ENCODE data around the gene ITGA3.

Gene ITGA3

DNA sequence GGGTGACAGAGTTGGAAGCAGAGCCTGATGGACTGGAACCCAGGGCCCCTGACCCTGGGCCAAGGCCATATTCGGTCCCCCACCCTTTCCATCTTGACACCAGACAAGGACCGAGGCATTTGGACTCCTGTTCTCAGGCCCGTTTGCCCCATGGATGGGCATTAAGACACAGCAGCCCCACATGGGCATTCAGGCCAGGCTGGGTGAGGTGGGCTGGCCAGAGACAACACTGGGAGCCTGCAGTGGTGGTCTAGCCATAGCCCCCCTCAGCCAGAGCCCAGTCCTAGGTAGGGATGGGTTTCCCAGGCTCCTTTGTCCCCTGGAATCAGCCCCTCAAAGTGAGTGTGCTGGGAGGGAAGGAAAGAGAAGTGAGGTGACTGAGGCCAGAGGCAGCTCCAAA, 40.8 kb downstream of the ITGA3 start:
- no peak for DNase-seq

DNA sequence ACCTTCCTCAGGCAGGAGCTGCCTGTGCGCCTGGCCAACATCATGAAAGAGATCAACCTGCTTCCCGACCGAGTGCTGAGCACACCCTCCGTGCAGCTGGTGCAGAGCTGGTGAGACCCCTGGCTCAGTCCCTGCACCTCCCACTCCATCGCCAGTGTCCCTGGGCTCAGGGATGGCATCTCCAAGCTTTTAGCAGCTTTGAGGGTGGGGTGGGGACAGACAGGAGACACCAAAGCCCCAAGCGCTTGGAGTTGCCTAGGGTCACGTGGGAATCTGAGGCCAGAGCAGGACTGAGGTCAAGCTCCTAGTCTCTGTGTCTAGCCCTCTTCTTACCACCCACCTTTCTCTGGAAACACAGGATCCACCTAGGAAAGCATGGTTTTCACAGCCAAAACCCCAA, 41.5 kb downstream of the ITGA3 start:
- no peak for DNase-seq

DNA sequence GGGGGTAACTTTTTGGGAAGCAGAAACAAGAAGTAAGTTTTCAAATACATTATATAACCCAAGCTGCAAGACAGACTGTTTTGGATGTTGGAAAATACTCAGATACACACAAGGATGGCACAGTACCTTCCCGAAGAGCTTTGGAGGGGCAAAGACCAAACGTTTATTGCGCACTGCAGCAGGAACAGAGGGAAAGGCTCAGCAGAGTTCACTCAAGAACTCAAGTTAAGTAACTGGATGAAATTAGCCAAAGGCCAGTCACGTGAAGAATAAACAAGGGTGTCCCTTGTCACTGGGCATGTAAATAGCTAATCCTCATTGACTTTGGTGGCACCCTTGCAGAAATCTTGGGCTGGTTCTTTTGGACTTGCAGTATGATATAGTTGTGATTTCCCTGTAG, 42.0 kb downstream of the ITGA3 start:
- DNase-seq: no peak

DNA sequence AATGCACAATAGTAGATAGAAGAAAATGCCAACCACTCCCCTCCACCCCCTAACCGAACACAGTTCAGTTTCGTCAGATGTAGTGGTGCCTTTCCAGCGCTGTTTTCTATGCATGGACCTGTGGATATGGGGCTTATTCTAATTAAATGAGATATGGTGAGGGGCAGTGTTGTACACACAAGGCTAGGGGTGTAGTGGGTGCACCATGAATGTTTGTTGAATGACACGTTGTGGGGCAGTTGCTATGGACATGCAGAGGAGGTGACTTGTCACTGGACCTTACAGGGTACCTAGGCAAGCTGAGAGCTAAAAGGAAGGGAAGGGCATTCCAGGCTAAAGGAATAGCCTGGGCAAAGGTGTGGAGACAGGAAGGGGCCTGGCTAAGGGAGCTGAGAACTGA, 42.7 kb downstream of the ITGA3 start:
- no peak for DNase-seq

DNA sequence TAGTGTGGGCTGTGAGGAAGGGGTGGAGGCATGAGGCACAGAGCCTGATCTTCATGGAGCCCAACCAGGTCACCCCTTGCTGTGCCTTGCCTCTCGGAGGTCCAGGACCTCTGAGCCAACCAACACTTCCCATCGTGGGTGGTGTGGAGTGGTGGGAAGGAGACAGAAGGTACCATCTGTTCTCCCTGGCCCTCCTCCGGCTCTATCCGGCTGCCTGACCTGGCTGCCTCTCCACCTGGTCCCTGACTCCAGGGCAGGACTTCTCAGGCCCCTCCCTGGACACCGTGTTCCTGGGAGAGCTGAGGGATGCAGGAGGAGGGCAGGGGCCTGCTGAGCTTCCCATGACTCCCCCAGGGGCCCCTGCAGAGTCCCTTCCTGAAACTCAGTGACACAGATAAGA, 43.1 kb downstream of the ITGA3 start:
- DNase-seq: no peak

DNA sequence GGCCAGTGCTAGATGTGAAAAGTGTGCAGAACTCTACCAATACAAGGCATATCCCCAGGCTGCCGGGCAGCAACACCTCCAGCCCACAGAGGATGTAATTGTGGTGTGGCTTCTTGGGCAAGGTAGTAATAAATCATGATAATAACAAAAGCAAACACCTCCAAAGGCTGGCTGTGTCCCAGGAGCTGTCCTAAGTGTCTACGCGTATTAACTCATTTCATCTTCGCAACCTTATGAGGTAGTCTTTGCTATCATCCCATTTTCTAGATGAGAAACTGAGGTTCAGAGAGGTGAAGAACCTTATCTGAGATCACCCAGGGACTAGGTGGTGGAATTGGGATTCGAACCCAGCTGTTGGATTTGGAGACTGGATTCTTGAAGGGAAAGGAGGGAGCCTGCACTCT, 44.6 kb downstream of the ITGA3 start:
- no peak for DNase-seq

DNA sequence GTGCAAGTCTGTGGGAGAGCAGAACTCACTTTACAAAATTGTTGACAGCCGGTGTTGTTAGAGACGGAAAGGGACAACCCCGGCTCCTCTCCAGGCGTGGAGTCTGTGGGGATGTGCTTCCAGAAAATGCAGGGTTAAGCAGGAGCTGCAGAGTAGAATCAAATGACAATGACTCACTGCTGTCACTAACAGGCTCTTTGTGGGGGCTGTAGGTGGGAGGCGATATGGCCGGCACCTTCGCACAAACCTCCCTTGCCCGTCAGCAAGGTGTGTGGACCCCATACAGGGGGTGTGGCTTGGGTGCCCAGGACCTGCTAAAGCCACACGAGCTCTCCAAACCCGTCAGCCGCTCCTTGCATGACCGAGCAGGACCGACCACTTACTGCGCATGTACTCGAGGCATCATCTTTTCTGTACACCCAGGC, 45.0 kb downstream of the ITGA3 start:
- peak; percentile 57 for DNase-seq

DNA sequence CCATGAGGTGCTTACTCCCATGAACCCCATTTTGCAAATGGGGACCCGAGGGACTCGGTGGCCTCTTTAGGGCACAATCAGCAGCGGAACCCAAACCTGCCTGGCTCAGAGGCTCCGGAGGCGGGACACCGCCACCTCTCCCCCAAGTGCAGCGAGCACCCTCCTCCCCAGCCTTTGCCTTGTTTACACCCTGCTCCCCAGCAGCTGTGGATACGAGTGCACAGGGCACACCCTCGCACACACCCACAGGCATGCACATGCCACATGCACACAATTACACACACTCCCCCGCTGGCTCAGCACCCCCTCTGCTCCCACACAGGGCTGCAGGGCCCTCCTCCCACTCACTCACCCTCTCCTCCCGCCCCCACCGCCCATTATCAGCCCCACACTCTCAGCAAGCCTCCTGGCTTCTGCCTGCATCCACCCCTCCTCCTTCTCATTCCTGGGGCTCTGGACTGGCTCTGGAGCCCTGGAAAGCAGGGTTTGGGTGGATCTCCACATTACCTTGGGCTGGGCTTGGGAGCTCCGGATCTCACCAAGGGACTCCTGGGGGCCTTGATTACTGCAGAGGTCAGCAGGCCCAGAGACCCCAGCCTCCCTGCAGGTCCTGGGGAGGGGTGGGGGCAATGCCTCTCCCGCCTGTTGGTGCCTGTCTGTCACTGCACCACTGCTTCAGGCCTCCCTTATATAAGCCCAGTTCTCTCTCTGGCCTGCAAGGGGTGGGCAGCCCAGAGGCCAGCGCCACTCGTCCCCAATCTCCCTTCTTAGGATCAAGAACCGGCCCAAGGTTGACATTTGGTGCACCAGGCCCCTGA, 45.6 kb downstream of the ITGA3 start:
- peak; percentile 67 for DNase-seq

DNA sequence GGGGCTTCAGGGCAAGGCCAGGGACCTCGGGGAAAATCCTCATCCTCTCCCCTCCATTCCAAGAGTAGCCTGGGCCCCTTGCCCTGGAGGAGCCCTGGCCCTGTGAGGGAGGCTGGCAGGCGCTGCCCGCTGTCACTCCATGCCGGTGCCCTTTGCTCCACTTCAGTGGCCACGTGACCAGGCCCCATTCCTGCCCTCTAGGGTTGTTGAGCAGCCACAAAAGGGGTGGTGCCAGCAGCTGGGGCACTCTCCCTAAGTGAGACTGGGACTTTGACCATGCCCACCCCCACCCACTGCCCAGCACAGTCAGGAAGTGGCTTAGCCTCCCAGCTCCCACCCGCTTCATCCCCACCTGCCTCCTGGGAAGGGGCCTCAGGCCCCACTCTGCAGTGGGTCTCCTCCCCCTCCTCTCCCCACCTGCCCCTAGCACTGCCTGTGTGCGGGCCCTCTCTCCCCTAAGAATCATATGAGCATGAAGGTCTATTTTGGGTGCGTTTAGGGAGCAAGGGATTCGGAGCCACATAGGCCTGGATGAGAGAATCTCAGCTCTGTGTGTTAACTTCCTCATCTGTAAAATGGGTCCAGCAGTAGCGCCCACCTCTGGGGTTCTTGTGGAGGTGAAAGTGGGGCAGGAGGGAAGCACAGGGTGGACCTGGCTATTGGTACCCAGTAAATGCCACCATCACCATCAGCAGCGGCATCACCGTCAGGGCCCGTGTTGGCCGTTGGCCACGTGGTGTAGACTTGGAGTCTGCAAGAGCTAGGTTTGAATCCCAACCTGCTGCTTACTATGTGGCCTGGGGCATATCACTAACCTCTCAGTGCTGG, 46.5 kb downstream of the ITGA3 start:
- DNase-seq: no peak

DNA sequence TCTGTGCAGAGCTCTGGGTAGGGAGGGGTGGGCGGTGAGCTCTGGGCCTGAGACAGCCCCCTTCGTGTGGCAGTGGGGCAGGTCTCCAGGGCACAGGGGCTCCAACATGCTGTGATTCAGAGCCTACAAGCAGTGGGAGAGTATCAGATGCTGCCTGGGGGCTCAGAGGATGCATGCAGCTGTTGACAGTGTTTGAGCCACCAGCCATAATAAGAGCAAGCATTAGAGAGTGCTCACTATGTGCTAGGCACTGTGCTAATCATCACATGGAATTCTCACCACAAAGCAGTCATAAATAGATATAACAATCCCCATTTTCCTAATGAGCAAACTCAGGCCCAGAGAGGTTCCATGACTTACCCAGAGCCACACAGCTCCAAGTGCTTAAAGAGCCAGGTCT, 47.3 kb downstream of the ITGA3 start:
- no peak for DNase-seq

DNA sequence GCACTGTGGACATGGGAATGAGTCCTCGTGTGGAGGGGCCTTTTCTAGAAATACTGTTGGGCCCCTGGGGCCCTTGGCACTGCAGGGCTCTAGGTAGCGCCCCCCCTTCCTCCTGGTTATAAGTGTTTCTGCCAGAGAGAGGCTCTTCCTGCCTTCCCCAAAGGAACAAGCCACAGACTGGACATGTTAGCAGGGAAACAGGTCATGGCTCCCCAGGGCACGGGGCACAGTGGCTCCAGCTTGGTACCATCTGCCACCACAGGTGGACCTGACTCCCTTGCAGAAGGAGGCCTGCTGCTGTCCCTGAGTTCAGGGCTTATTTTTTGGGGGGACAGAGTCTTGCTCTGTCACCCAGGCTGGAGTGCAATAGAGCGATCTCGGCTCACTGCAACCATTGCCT, 48.0 kb downstream of the ITGA3 start:
- DNase-seq: no peak

DNA sequence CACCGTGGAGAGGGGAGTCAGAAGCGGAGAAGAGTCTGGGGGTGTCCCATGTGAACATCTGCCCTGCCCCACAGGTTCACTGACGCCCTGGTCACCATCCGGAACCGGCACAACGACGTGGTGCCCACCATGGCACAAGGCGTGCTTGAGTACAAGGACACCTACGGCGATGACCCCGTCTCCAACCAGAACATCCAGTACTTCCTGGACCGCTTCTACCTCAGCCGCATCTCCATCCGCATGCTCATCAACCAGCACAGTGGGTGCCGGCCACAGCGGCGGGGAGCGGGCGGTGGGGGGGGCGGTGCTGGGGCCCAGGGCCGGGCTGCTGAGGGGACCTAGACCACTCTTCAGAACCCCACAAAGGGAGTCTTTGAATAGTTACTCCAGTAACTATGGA, 49.9 kb downstream of the ITGA3 start:
- DNase-seq: no peak

DNA sequence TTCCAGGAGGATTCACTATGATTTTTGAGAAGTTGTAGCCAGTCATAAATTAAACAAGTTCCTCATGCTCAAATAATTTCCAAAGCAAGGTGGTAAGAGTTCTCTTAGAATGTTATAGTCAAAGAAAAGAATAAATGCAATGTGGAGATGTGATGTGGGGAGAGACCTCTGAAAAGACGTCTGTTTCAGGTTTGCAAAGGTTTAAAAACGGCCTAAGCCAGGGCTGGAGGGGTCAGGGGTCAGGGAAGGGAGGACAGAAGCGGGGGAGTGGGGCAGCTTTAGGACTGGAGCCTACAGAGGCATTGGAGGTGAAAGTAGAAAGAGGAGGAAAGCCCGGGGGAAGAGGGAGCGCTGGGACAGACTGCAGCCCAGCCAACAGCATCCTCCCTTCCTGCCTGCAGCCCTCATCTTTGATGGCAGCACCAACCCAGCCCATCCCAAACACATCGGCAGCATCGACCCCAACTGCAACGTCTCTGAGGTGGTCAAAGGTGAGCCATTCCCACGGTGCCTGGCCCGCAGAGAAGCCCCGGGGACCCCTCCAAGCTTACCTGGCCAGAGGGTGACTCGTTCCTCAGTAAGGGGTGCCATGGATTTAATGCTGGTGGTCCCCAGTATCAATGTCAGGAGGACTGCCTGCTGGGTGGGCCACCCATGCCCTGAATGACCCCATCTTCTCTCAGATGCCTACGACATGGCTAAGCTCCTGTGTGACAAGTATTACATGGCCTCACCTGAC, 50.7 kb downstream of the ITGA3 start:
- DNase-seq: no peak

DNA sequence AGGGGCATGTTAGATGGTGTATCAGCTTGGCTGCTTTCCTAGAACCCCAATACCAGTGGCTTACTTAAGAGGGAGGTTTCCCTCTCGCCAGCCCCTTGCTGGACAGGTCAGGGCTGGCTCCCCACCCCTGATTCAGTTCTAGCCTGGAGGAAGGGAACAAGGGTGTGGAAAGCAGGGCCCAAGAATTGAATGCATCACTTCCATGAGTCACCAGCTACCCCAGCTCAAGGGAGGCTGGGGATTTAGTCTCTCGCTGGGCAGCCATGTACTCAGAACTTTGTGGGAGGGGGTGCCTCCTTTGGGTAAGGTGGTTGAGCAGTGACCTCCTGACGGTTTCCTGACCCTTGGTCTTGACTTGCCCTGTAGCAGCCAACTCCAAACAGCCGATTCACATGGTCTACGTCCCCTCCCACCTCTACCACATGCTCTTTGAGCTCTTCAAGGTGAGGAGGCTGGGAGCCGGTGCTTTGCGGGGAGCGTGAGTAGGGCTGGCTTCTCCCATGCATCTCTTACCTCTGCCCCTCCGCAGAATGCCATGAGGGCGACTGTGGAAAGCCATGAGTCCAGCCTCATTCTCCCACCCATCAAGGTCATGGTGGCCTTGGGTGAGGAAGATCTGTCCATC, 52.0 kb downstream of the ITGA3 start:
- no peak for DNase-seq

DNA sequence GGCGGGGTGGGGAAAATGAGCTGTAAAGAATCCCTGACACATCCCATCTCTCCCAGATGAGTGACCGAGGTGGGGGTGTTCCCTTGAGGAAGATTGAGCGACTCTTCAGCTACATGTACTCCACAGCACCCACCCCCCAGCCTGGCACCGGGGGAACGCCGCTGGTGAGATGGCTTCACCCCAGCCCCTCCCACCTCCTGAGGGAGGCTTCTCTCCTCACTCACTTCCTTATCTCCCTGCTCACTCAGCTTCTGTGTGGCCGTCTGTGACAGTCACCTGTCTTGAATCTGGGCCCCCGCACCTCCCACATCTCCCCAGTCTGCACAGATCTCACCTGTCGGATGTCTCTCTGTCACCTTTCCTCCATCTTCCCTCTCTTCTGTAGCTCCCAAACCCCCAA, 52.6 kb downstream of the ITGA3 start:
- DNase-seq: no peak

DNA sequence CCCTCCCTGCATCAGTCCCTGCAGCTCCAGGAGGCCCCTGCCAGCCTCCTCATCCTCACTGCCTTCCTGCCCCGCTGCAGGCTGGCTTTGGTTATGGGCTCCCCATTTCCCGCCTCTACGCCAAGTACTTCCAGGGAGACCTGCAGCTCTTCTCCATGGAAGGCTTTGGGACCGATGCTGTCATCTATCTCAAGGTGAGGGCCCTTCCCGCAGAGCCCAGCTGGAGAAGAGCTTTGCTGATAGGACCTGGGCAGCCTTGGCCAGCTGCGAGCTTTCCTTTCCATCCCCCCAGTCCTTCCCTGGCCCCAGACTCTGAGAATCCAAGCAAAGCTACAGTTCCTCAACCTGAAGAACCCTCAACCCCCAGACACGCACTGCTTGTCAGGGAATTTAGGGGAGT, 53.3 kb downstream of the ITGA3 start:
- DNase-seq: no peak

DNA sequence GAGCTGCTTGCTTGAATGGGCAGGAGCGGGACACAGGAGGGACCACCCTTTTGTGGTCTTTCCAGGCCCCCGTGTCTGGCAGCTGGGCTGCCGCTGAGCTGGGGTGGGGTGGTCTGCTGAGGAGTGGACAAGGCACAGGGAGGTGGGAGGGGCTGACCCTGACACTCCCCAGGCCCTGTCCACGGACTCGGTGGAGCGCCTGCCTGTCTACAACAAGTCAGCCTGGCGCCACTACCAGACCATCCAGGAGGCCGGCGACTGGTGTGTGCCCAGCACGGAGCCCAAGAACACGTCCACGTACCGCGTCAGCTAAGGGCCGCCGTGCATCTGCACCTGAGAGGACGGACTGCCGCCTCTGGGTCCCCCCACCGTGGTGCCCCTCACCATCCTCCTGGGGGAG, 53.9 kb downstream of the ITGA3 start:
- no peak for DNase-seq

DNA sequence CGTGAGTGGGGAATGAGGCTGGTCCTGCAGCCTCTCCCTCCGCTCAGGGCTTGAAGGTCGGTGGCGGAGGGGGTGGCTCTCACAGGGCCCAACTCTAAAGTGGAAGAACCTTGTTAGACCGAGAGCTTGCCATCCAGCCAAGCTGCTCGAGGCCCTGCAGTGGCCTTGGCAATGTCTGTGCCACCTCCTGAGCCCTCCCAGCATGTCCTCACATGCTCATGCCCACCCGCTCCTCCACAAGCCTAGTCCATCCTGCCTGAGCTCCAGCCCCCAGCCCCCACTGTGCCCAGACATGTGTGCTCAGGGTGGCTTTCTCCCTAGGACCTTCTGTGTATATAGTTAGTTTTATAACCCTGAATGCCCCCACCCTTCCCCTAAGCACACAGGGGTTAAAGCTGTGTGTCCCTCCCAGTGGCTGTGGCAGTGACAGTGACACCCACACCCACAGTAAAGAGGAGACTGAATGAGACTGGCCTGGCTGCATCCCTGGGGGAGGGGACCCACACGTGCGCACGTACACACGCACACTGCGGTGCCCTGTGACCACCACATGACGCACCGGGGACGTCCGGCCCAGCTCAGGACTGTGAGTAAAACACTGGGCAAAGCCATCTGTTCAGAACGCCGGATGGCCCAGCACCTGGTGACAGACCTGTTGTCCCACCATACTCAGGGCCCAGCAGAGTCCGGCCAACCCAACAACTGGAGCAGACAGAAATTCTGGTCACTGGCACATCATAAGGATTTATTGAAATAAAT, 54.9 kb downstream of the ITGA3 start:
- no peak for DNase-seq

DNA sequence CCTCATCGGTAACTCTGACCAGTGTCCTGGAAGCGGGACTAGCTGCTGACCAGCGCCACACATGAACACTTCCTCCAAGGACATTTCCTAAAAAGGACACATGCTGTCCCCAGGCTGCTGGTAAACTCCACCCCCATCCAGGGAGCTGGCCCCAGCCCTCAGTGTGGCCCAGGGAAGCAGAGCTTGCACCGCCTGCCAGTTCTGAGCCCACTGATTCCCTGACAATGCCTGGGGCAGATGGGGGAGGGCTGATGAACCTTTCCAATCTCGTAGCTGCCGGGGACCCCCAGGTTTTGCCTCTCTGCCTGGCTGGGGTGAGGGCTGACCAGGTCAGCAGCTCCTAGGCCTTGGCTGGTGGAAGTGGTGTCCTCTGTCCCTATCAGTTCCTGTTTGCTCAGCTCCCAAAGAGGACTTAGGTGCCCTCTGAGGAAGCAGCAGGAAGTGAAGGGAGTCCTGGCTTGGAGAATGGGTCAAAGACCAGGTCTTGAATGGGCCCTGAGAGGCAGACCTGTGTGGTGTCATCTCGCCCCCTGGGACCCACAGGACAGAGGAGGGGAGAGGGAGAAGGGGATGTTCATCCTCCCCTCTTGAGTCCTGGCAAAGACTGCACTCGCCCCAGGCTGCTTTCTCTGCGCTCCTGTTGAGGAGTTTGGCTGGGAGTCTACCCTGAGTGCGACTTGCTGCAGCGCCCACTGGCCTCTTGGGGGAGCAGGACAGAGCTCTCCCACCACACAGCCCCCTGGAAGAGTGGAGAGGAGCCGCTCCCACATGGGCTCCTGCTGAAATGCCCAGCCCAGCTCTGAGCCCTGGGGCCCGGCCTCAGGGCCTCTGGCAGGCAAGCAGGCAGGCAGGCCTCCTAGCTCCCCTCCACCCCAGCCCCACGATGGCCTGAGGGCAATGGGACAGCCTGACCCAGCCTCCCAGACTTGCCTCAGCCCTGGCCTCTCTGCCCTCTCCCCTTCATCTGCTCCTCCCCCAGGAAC, 56.1 kb downstream of the ITGA3 start:
- DNase-seq: no peak

DNA sequence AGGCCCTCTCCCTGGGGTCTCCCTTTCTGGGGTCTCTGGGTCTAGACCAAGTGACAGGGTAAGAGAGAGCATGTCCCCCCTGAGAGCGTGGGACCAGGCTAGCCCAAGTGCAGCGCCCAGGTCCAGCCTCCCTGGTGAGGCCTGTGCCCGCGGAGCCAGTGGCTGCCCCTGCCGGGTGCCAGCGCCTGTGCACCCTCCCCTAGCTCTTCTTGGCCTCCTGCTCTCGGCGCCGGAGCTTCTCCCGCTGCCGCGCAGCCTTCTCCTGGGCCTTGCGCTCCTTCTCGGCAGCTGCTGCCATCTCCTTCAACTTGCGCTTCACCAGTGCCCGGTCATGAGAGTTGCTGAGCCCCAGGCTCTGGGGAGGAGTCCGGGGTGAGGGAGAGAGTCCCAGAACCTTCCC, 56.8 kb downstream of the ITGA3 start:
- DNase-seq: no peak
